ENCODE measurements around the gene SLC1A7. TPM values are rescaled to one million over a fixed set of nuclear protein-coding genes. Genes with fewer than 3 reads are reported as not detected.
A peak's percentile ranks its signal among the peaks of the same experiment; 100 is the strongest.

SLC1A7 gene
- total RNA-seq, 1 donor from 2014 or later, result not detected

DNA sequence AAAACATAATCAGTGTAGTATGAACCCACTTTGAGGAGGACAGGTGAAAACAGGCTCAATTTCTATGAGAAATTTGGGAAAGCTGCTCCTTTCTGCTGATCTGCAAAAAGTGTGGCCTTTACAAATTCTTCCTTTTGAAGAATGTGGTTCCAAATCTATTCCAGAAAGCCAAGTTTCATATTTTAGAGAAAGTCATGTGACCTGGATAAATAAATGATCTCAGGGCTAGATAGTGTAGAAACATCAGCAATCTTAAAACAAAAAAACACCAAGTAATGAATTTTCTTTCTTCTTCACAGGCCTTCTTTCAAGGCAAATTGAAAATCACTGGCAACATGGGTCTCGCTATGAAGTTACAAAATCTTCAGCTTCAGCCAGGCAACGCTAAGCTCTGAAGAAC, 92.1 kb downstream of the SLC1A7 start:
- Histone ChIP-seq H3K27me3 (no peaks in the 10 kb centered on the region), H3K27ac (peak overlapping the region; percentile 3), H3K4me1 (peaks cover 17% of the 10 kb centered on the region), H3K4me3 (no peak overlapping the region), H3K36me3 (peaks cover 0 to 19% of the 10 kb centered on the region in 2 donors), H3K9me3 (no peaks in the 10 kb centered on the region)
- intact Hi-C loops (cut with DNase I), result loop anchor here (10.0 kb wide), 1 partner anchor 126 kb away; the partner anchor contains the start of genes ECHDC2 and SCP2
- TF ChIP-seq POLR2AphosphoS5 (IDR thresholded peaks at IDR 0.05; ENCODE audit: insufficient read depth in 1 of 2, low read depth in 1 of 2) (no peak), POLR2A (IDR thresholded peaks at IDR 0.05) (no peak)
- TF ChIP-seq, protein P1, sequence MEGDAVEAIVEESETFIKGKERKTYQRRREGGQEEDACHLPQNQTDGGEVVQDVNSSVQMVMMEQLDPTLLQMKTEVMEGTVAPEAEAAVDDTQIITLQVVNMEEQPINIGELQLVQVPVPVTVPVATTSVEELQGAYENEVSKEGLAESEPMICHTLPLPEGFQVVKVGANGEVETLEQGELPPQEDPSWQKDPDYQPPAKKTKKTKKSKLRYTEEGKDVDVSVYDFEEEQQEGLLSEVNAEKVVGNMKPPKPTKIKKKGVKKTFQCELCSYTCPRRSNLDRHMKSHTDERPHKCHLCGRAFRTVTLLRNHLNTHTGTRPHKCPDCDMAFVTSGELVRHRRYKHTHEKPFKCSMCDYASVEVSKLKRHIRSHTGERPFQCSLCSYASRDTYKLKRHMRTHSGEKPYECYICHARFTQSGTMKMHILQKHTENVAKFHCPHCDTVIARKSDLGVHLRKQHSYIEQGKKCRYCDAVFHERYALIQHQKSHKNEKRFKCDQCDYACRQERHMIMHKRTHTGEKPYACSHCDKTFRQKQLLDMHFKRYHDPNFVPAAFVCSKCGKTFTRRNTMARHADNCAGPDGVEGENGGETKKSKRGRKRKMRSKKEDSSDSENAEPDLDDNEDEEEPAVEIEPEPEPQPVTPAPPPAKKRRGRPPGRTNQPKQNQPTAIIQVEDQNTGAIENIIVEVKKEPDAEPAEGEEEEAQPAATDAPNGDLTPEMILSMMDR (IDR thresholded peaks at IDR 0.05), result no peak
- DNase-seq (ENCODE audit: extremely low spot score in 2 of 2), result no peak

DNA sequence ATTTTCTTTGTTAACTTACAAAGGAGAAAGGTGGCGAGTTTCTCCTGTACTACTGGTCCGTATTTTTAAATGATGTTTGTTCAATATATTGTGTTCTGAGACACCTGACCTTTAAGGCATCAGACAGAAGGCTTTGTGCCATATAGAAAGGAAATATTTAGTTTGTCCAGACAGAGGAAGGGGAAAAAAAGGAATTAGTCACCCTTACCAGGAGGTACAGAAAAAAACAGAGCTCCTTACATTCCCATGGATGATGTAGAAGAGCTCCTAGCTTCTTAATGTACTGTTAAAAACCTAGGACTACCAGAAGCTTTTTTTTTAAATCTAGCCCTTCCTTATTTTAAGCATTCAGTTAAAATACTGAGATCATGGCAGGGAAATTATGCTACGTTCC, 92.9 kb downstream of the SLC1A7 start:
- peak overlapping the region; percentile 3 for H3K27ac ChIP-seq
- H3K4me1 ChIP-seq, result peaks cover 17% of the 10 kb centered on the region
- intact Hi-C loops (cut with DNase I), result no loop called here
- DNase-seq (ENCODE audit: extremely low spot score in 2 of 2), result no peak
- no peaks in the 10 kb centered on the region for H3K9me3 ChIP-seq
- TF ChIP-seq, protein P1 (IDR thresholded peaks at IDR 0.05), result no peak
- TF ChIP-seq POLR2AphosphoS5 (IDR thresholded peaks at IDR 0.05; ENCODE audit: insufficient read depth in 1 of 2, low read depth in 1 of 2) (no peak), POLR2A (IDR thresholded peaks at IDR 0.05) (no peak)
- H3K27me3 ChIP-seq, result no peaks in the 10 kb centered on the region
- H3K4me3 ChIP-seq, result no peak overlapping the region
- peaks cover 0 to 19% of the 10 kb centered on the region in 2 donors for H3K36me3 ChIP-seq

DNA sequence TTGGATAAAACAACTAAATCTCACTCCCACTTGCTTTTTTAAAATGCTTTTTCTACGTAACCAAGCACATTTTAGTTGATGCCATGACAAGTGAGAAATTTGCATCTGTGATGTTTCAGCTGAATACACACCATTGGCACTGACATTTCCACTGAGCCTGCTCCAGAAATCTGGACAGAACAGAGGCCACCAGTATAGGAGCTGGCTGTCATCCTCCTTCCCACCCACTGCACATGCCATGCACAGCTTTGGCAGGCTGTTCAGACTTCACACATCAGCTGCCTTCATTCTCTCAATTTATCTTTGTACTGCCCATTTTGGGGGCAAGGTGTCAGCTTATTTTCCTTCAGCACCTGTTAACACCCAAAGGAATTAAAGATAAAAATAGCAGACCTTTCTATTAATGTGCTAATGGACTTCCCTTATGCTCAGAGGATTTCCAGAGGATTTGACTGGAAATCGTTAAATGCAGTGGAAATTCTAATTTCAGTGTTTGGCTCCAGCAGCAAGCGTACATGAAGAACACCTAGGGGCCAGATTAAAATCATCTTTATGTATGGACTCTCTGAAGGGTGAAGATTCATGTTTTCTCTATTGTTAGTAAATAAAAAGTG, 93.4 kb downstream of the SLC1A7 start:
- DNase-seq (ENCODE audit: extremely low spot score in 2 of 2), result no peak
- no peaks in the 10 kb centered on the region for H3K9me3 ChIP-seq
- no peak overlapping the region for H3K4me3 ChIP-seq
- no peaks in the 10 kb centered on the region for H3K27me3 ChIP-seq
- peaks cover 0 to 19% of the 10 kb centered on the region in 2 donors for H3K36me3 ChIP-seq
- intact Hi-C loops (cut with DNase I), result no loop called here
- H3K4me1 ChIP-seq, result peaks cover 17% of the 10 kb centered on the region
- H3K27ac ChIP-seq, result peak overlapping the region; percentile 3
- TF ChIP-seq, protein P1 (IDR thresholded peaks at IDR 0.05), result no peak

DNA sequence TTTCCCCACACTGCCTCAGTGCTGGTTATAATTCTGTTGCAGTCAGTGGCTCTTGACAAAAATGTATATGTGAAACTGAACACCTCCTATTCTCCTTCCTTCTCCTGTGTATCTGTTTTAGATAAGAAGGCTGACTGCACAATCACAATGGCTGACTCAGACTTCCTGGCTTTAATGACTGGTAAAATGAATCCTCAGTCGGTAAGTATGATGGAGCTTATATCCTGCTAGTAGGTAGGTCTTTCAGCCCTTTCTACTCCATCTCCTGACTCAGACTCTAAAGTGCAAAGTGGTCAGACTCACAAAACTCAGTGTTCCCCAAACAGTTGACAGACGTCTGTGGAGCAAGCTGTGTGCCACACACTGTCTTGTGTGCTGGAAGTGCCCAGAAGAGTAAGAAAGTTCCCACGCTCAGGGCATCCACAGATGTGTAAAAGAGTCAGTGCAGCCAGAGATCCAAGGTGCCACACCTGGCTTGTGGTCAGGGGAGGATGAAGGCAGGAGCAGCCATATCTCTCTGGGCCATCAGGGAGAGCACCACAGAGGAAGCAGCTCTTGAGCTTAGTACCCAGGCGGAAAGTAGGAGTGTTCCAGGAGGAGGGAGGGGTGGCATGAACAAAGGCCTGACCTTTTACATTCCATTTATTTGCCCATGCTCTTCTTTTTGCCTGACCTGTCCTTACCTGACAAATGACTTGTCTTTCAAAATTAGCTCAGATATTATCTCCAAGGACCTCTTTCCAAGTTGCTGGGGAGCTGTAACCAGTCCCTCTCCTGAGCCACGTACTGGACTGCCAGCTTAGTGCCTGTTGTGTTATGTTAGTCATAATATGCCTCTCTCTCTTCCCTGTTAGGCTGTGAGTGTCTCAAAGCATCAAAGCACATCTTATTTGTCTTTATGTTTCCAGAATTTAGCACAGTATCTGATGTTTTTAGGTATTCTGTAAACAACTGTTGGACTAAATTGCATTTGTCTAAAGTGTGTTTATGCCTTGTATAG, 94.4 kb downstream of the SLC1A7 start:
- TF ChIP-seq, protein P1 (IDR thresholded peaks at IDR 0.05), result no peak
- no peak for TF ChIP-seq POLR2A (IDR thresholded peaks at IDR 0.05)
- no peak for TF ChIP-seq POLR2AphosphoS5 (IDR thresholded peaks at IDR 0.05; ENCODE audit: insufficient read depth in 1 of 2, low read depth in 1 of 2)
- no peak for DNase-seq (ENCODE audit: extremely low spot score in 2 of 2)
- Histone ChIP-seq H3K9me3 (no peaks in the 10 kb centered on the region), H3K4me3 (no peak overlapping the region), H3K27ac (no peak overlapping the region), H3K4me1 (peaks cover 17% of the 10 kb centered on the region), H3K36me3 (peaks cover 0 to 19% of the 10 kb centered on the region in 2 donors), H3K27me3 (no peaks in the 10 kb centered on the region)
- intact Hi-C loops (cut with DNase I), result no loop called here
